Neutrophil (primary cell): ENCODE data around the gene SCTR.
A peak's percentile ranks its signal among the peaks of the same experiment; 100 is the strongest.

Experiments used
- H3K27ac ChIP-seq: fragments of 200-600 bp; sonication (generic); 2 replicates; pipeline ENCODE4 v1.5.1; 2016; ENCODE audit warnings: mild to moderate bottlenecking, moderate library complexity
- H3K27me3 ChIP-seq: fragments of 200-600 bp; sonication (generic); 2 replicates; pipeline ENCODE4 v1.6.0; 2016; ENCODE audit warnings: mild to moderate bottlenecking
- H3K36me3 ChIP-seq: fragments of 200-600 bp; sonication (generic); 2 replicates; pipeline ENCODE4 v1.5.1; 2017
- H3K4me1 ChIP-seq, 2 experiments: fragments of 200-600 bp in 1 of 2; sonication (generic) in 1 of 2; 1 replicate in 1 of 2; 2 replicates in 1 of 2; pipeline versions ENCODE4 v1.5.1 to v1.6.1; 2013 to 2016; ENCODE audit warnings: low read depth in 1 of 2, low read length in 1 of 2, mild to moderate bottlenecking in 1 of 2, moderate library complexity in 1 of 2; ENCODE audit not compliant: control insufficient read depth in 1 of 2, insufficient read depth in 1 of 2
- H3K4me3 ChIP-seq, 2 experiments: fragments of 200-600 bp in 1 of 2; sonication (generic) in 1 of 2; 1 replicate in 1 of 2; 2 replicates in 1 of 2; pipeline ENCODE4 v1.5.1; 2013 to 2016; ENCODE audit warnings: low read depth in 1 of 2, low read length in 1 of 2, mild to moderate bottlenecking in 1 of 2, moderate library complexity in 1 of 2
- H3K9me3 ChIP-seq: fragments of 200-600 bp; sonication (generic); 2 replicates; pipeline ENCODE4 v1.5.1; 2016
- CTCF ChIP-seq: fragments of 200-600 bp; sonication (generic); IDR thresholded peaks from 2 replicates; pipeline ENCODE4 v1.5.1; 2016; ENCODE audit warnings: antibody characterized with exemption

Gene SCTR

GRCh38 chr2:119480184-119480583 is 44.1 kb downstream of the SCTR start:
- H3K27me3 ChIP-seq = no peaks in the 10 kb centered on the region
- TF ChIP-seq CTCF = no peak

GRCh38 chr2:119478978-119479295 is 45.3 kb downstream of the SCTR start:
- no peaks in the 10 kb centered on the region for H3K27me3 ChIP-seq
- no peak for TF ChIP-seq CTCF
- no peaks in the 10 kb centered on the region for H3K36me3 ChIP-seq
- H3K4me3 ChIP-seq = no peak overlapping the region
- no peaks in the 10 kb centered on the region for H3K4me1 ChIP-seq
- H3K27ac ChIP-seq = no peak overlapping the region
- no peaks in the 10 kb centered on the region for H3K9me3 ChIP-seq

More at GRCh38 chr2:119480184-119480583, 44.1 kb downstream of the SCTR start:
- no peak overlapping the region for H3K4me3 ChIP-seq
- no peaks in the 10 kb centered on the region for H3K4me1 ChIP-seq
- H3K27ac ChIP-seq = no peak overlapping the region
- no peaks in the 10 kb centered on the region for H3K36me3 ChIP-seq
- H3K9me3 ChIP-seq = no peaks in the 10 kb centered on the region

- Histone ChIP-seq H3K9me3 (no peaks in the 10 kb centered on the region), H3K27ac (no peak overlapping the region), H3K4me3 (no peak overlapping the region), H3K27me3 (no peaks in the 10 kb centered on the region), H3K36me3 (no peaks in the 10 kb centered on the region), H3K4me1 (no peaks in the 10 kb centered on the region)
- TF ChIP-seq CTCF = no peak
These were observed 45.9 kb downstream of the SCTR start for GRCh38 chr2:119478188-119478977.

- H3K4me1 ChIP-seq = no peaks in the 10 kb centered on the region
- H3K4me3 ChIP-seq = no peak overlapping the region
- no peaks in the 10 kb centered on the region for H3K9me3 ChIP-seq
- no peak for TF ChIP-seq CTCF
- H3K27me3 ChIP-seq = no peaks in the 10 kb centered on the region
- no peak overlapping the region for H3K27ac ChIP-seq
- no peaks in the 10 kb centered on the region for H3K36me3 ChIP-seq
These were observed 47.2 kb downstream of the SCTR start for GRCh38 chr2:119477113-119477505.

- no peak overlapping the region for H3K4me3 ChIP-seq
- no peaks in the 10 kb centered on the region for H3K4me1 ChIP-seq
- peak; percentile 74 for TF ChIP-seq CTCF
- H3K27me3 ChIP-seq = no peaks in the 10 kb centered on the region
- no peaks in the 10 kb centered on the region for H3K36me3 ChIP-seq
- no peak overlapping the region for H3K27ac ChIP-seq
- no peaks in the 10 kb centered on the region for H3K9me3 ChIP-seq
These were observed 47.8 kb downstream of the SCTR start for GRCh38 chr2:119476301-119477112.
